ENCODE data around the gene CDK12.
"Not testable (repeated sequence)": the region's sequence is repeated elsewhere in the genome, so short reads cannot be mapped to it uniquely, and the experiment has no call there.

CDK12 gene

DNA sequence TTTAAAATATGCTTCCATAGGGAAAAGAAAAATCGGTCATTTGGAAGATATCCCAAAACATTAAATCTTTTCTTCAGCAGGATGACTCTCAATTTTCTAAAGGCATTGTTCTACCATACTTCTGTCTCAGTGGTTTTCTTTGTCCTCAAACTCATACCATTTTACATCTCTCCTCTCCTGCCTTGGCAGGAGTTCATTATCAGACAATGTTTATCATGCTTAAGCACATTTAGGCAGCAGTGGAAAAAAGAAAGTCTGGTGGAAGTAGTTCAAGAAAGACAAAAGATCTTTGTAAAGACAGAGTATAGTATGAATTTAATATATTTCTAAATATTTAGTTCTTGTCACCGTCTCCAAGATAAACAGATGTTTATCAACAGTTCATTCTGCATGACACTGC, 68.2 kb downstream of the CDK12 start:
- no peak overlapping the region for H3K9ac ChIP-seq (ENCODE audit: low read length in 5 of 5)
- no peaks in the 10 kb centered on the region for H3K9me3 ChIP-seq (ENCODE audit: control insufficient read depth in 5 of 5, low read length in 5 of 5)
- H3K27ac ChIP-seq (ENCODE audit: low read depth, low read length): no peak overlapping the region
- no peaks in the 10 kb centered on the region for H3K27me3 ChIP-seq (ENCODE audit: control insufficient read depth in 5 of 5, insufficient read depth in 4 of 5, low read length in 5 of 5)
- H3K4me1 ChIP-seq (ENCODE audit: control insufficient read depth in 5 of 5, insufficient read depth in 5 of 5, low read length in 5 of 5): peaks cover 0 to 24% (median 11%) of the 10 kb centered on the region in 5 donors
- H3K36me3 ChIP-seq (ENCODE audit: control insufficient read depth in 5 of 5, insufficient read depth in 5 of 5, low read length in 5 of 5): peaks cover 35 to 56% (median 44%) of the 10 kb centered on the region in 5 donors
- H3K4me3 ChIP-seq (ENCODE audit: low read depth in 1 of 5, low read length in 5 of 5): no peak overlapping the region

- Histone ChIP-seq H3K4me3 (ENCODE audit: low read depth in 1 of 5, low read length in 5 of 5) (no peak overlapping the region), H3K27me3 (ENCODE audit: control insufficient read depth in 5 of 5, insufficient read depth in 4 of 5, low read length in 5 of 5) (no peaks in the 10 kb centered on the region), H3K9me3 (ENCODE audit: control insufficient read depth in 5 of 5, low read length in 5 of 5) (no peaks in the 10 kb centered on the region), H3K4me1 (ENCODE audit: control insufficient read depth in 5 of 5, insufficient read depth in 5 of 5, low read length in 5 of 5) (peaks cover 0 to 24% (median 11%) of the 10 kb centered on the region in 5 donors), H3K27ac (ENCODE audit: low read depth, low read length) (no peak overlapping the region), H3K9ac (ENCODE audit: low read length in 5 of 5) (no peak overlapping the region), H3K36me3 (ENCODE audit: control insufficient read depth in 5 of 5, insufficient read depth in 5 of 5, low read length in 5 of 5) (peaks cover 27 to 46% (median 33%) of the 10 kb centered on the region in 5 donors)
Observed at GRCh38 chr17:39530513-39530912, 69.2 kb downstream of the CDK12 start.

GRCh38 chr17:39531252-39531651, 70.0 kb downstream of the CDK12 start:
- Histone ChIP-seq H3K4me3 (ENCODE audit: low read depth in 1 of 5, low read length in 5 of 5) (no peak overlapping the region), H3K27ac (ENCODE audit: low read depth, low read length) (no peak overlapping the region), H3K27me3 (ENCODE audit: control insufficient read depth in 5 of 5, insufficient read depth in 4 of 5, low read length in 5 of 5) (no peaks in the 10 kb centered on the region), H3K4me1 (ENCODE audit: control insufficient read depth in 5 of 5, insufficient read depth in 5 of 5, low read length in 5 of 5) (peaks cover 0 to 24% (median 11%) of the 10 kb centered on the region in 5 donors), H3K9ac (ENCODE audit: low read length in 5 of 5) (peak overlapping the region in 1 of 5 donors; percentile 34), H3K36me3 (ENCODE audit: control insufficient read depth in 5 of 5, insufficient read depth in 5 of 5, low read length in 5 of 5) (peaks cover 20 to 38% (median 26%) of the 10 kb centered on the region in 5 donors), H3K9me3 (ENCODE audit: control insufficient read depth in 5 of 5, low read length in 5 of 5) (no peaks in the 10 kb centered on the region)

DNA sequence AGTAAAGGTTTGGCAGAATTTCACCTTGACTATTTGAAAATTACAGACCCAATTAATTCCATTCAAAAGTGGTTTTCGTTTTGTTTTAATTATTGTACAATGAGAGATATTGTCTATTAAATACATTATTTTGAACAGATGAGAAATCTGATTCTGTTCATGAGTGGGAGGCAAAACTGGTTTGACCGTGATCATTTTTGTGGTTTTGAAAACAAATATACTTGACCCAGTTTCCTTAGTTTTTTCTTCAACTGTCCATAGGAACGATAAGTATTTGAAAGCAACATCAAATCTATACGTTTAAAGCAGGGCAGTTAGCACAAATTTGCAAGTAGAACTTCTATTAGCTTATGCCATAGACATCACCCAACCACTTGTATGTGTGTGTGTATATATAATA, 72.6 kb downstream of the CDK12 start:
- Histone ChIP-seq H3K4me3 (ENCODE audit: low read depth in 1 of 5, low read length in 5 of 5) (no peak overlapping the region), H3K27me3 (ENCODE audit: control insufficient read depth in 5 of 5, insufficient read depth in 4 of 5, low read length in 5 of 5) (no peaks in the 10 kb centered on the region), H3K4me1 (ENCODE audit: control insufficient read depth in 5 of 5, insufficient read depth in 5 of 5, low read length in 5 of 5) (peaks cover 0 to 28% (median 11%) of the 10 kb centered on the region in 5 donors), H3K36me3 (ENCODE audit: control insufficient read depth in 5 of 5, insufficient read depth in 5 of 5, low read length in 5 of 5) (peaks cover 9 to 23% (median 12%) of the 10 kb centered on the region in 5 donors), H3K27ac (ENCODE audit: low read depth, low read length) (no peak overlapping the region), H3K9ac (ENCODE audit: low read length in 5 of 5) (no peak overlapping the region), H3K9me3 (ENCODE audit: control insufficient read depth in 5 of 5, low read length in 5 of 5) (no peaks in the 10 kb centered on the region)

DNA sequence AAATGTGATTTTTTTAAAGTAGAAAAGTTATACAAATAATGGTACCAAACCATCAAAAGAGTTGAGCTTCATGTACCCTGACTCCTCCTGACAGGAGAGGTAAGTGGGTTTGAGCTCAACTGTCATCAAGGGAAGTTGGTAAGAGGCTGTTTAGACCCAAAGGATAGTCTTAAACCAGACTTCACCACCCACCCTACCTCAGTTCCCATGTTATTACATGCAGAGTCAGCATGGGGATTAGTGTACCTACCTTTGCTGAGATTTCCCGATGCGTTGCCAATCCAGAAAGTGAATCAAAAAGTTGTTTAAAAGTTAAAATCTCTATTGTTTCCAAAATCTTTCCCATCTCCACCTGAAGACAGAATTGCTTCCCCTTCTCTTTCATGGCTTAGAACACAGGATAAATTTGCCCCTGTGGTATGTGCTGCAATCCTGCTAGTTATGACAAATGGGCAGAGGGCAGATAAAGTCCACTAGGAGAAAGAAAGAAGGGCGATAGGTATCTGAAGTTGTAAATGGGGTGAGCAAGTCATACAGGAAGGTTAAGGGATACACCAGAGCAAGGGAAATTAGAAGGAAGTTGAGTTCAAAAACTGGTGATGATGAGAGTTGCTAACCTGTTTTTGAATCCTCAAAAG, 73.6 kb downstream of the CDK12 start:
- H3K4me1 ChIP-seq (ENCODE audit: control insufficient read depth in 5 of 5, insufficient read depth in 5 of 5, low read length in 5 of 5): peaks cover 0 to 28% (median 11%) of the 10 kb centered on the region in 5 donors
- no peaks in the 10 kb centered on the region for H3K9me3 ChIP-seq (ENCODE audit: control insufficient read depth in 5 of 5, low read length in 5 of 5)
- H3K27ac ChIP-seq (ENCODE audit: low read depth, low read length): no peak overlapping the region
- H3K9ac ChIP-seq (ENCODE audit: low read length in 5 of 5): no peak overlapping the region
- no peaks in the 10 kb centered on the region for H3K27me3 ChIP-seq (ENCODE audit: control insufficient read depth in 5 of 5, insufficient read depth in 4 of 5, low read length in 5 of 5)
- H3K4me3 ChIP-seq (ENCODE audit: low read depth in 1 of 5, low read length in 5 of 5): no peak overlapping the region
- peaks cover 7 to 17% (median 9%) of the 10 kb centered on the region in 5 donors for H3K36me3 ChIP-seq (ENCODE audit: control insufficient read depth in 5 of 5, insufficient read depth in 5 of 5, low read length in 5 of 5)

GRCh38 chr17:39536468-39536867, 75.2 kb downstream of the CDK12 start:
- no peak overlapping the region for H3K27ac ChIP-seq (ENCODE audit: low read depth, low read length)
- no peaks in the 10 kb centered on the region for H3K9me3 ChIP-seq (ENCODE audit: control insufficient read depth in 5 of 5, low read length in 5 of 5)
- H3K27me3 ChIP-seq (ENCODE audit: control insufficient read depth in 5 of 5, insufficient read depth in 4 of 5, low read length in 5 of 5): no peaks in the 10 kb centered on the region
- H3K36me3 ChIP-seq (ENCODE audit: control insufficient read depth in 5 of 5, insufficient read depth in 5 of 5, low read length in 5 of 5): peaks cover 0 to 4% (median 3%) of the 10 kb centered on the region in 5 donors
- peaks cover 0 to 31% (median 10%) of the 10 kb centered on the region in 5 donors for H3K4me1 ChIP-seq (ENCODE audit: control insufficient read depth in 5 of 5, insufficient read depth in 5 of 5, low read length in 5 of 5)
- no peak overlapping the region for H3K9ac ChIP-seq (ENCODE audit: low read length in 5 of 5)
- H3K4me3 ChIP-seq (ENCODE audit: low read depth in 1 of 5, low read length in 5 of 5): no peak overlapping the region

GRCh38 chr17:39537364-39537763, 76.1 kb downstream of the CDK12 start:
- H3K4me1 ChIP-seq (ENCODE audit: control insufficient read depth in 5 of 5, insufficient read depth in 5 of 5, low read length in 5 of 5): peaks cover 0 to 29% (median 6%) of the 10 kb centered on the region in 5 donors

GRCh38 chr17:39538866-39539265, 77.6 kb downstream of the CDK12 start:
- Histone ChIP-seq H3K27me3 (ENCODE audit: control insufficient read depth in 5 of 5, insufficient read depth in 4 of 5, low read length in 5 of 5) (no peaks in the 10 kb centered on the region), H3K36me3 (ENCODE audit: control insufficient read depth in 5 of 5, insufficient read depth in 5 of 5, low read length in 5 of 5) (no peaks in the 10 kb centered on the region), H3K4me3 (ENCODE audit: low read depth in 1 of 5, low read length in 5 of 5) (no peak overlapping the region), H3K27ac (ENCODE audit: low read depth, low read length) (no peak overlapping the region), H3K9ac (ENCODE audit: low read length in 5 of 5) (no peak overlapping the region), H3K9me3 (ENCODE audit: control insufficient read depth in 5 of 5, low read length in 5 of 5) (no peaks in the 10 kb centered on the region), H3K4me1 (ENCODE audit: control insufficient read depth in 5 of 5, insufficient read depth in 5 of 5, low read length in 5 of 5) (peaks cover 0 to 19% (median 4%) of the 10 kb centered on the region in 5 donors)

More at GRCh38 chr17:39537364-39537763, 76.1 kb downstream of the CDK12 start:
- not testable (repeated sequence) for H3K9ac ChIP-seq (ENCODE audit: low read length in 5 of 5); H3K9me3 ChIP-seq (ENCODE audit: control insufficient read depth in 5 of 5, low read length in 5 of 5); H3K36me3 ChIP-seq (ENCODE audit: control insufficient read depth in 5 of 5, insufficient read depth in 5 of 5, low read length in 5 of 5); H3K4me3 ChIP-seq (ENCODE audit: low read depth in 1 of 5, low read length in 5 of 5); H3K27ac ChIP-seq (ENCODE audit: low read depth, low read length); H3K27me3 ChIP-seq (ENCODE audit: control insufficient read depth in 5 of 5, insufficient read depth in 4 of 5, low read length in 5 of 5)

DNA sequence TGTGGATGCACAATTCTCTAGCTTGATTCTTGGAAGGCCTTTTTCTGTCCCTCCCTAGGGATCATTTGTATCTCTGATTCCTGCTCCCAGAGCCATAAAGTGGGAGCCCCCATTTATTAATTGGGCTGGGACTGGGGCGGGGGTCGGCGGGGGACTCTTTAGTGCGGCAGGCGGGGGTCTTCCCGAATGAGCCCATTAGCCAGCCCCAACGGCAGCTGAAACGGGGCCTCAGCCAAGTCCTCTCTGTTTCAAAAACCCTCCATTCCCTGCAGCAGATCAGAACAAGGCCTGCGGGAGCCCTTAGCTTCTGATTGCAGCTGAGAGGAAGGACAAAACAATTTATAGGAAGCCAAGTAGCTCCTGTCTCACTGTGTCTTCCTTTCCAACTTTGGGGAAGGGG, 79.3 kb downstream of the CDK12 start:
- H3K4me3 ChIP-seq (ENCODE audit: low read depth in 1 of 5, low read length in 5 of 5): no peak overlapping the region
- H3K27me3 ChIP-seq (ENCODE audit: control insufficient read depth in 5 of 5, insufficient read depth in 4 of 5, low read length in 5 of 5): no peaks in the 10 kb centered on the region
- H3K27ac ChIP-seq (ENCODE audit: low read depth, low read length): no peak overlapping the region
- no peaks in the 10 kb centered on the region for H3K9me3 ChIP-seq (ENCODE audit: control insufficient read depth in 5 of 5, low read length in 5 of 5)
- H3K36me3 ChIP-seq (ENCODE audit: control insufficient read depth in 5 of 5, insufficient read depth in 5 of 5, low read length in 5 of 5): peaks cover 0 to 8% (median 5%) of the 10 kb centered on the region in 5 donors
- peaks cover 0 to 19% (median 4%) of the 10 kb centered on the region in 5 donors for H3K4me1 ChIP-seq (ENCODE audit: control insufficient read depth in 5 of 5, insufficient read depth in 5 of 5, low read length in 5 of 5)
- no peak overlapping the region for H3K9ac ChIP-seq (ENCODE audit: low read length in 5 of 5)

- peaks cover 0 to 19% (median 4%) of the 10 kb centered on the region in 5 donors for H3K4me1 ChIP-seq (ENCODE audit: control insufficient read depth in 5 of 5, insufficient read depth in 5 of 5, low read length in 5 of 5)
- peaks cover 0 to 12% (median 9%) of the 10 kb centered on the region in 5 donors for H3K36me3 ChIP-seq (ENCODE audit: control insufficient read depth in 5 of 5, insufficient read depth in 5 of 5, low read length in 5 of 5)
Observed at GRCh38 chr17:39541652-39542051, 80.4 kb downstream of the CDK12 start.

More at GRCh38 chr17:39541652-39542051, 80.4 kb downstream of the CDK12 start:
- Histone ChIP-seq H3K27ac (ENCODE audit: low read depth, low read length) (no peak overlapping the region), H3K9ac (ENCODE audit: low read length in 5 of 5) (no peak overlapping the region), H3K9me3 (ENCODE audit: control insufficient read depth in 5 of 5, low read length in 5 of 5) (no peaks in the 10 kb centered on the region), H3K27me3 (ENCODE audit: control insufficient read depth in 5 of 5, insufficient read depth in 4 of 5, low read length in 5 of 5) (no peaks in the 10 kb centered on the region), H3K4me3 (ENCODE audit: low read depth in 1 of 5, low read length in 5 of 5) (no peak overlapping the region)
